ENCODE data around the gene TCF3. TPM values are rescaled to one million over a fixed set of nuclear protein-coding genes. Genes with fewer than 3 reads are reported as not detected.
"Not testable (repeated sequence)": the region's sequence is repeated elsewhere in the genome, so short reads cannot be mapped to it uniquely, and the experiment has no call there.

Gene TCF3
- total RNA-seq, 1 experiment from 2014 or later, result 128 TPM

DNA sequence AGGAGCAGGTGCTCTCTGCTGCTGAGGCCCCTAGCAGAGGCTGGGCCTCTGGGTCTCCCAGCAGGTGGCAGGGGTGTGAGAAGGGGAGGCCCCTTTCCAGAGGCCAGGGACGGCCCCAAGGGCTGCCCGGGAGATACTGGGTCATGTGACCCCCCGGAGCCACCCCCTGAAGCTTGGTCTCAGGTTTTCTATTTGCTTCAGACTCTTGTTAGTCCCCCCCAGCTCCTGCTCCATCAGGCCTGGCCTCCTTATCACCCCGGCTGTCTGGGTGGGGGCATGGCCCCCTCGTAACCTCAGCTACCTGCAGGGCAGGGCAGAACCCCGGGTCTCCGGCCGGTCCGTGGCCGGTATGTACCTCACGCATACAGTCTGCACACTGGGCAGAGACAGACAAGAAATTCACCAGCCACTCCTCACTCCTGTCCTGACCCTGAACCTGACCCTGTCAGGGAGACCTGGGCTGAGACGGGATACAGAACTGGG, 13.2 kb upstream of the TCF3 start:
- Histone ChIP-seq H3K27me3 (replicated peaks) (peaks cover 36% of the 10 kb centered on the region), H3K9me3 (replicated peaks) (no peaks in the 10 kb centered on the region), H3K36me3 (no peaks in the 10 kb centered on the region), H3K27ac (no peak overlapping the region), H3K4me3 (no peak overlapping the region), H3K4me1 (replicated peaks) (no peaks in the 10 kb centered on the region)
- DNase-seq (ENCODE audit: low read depth in 1 of 2, low spot score in 2 of 2), result peak in 1 of 2 experiments; percentile 44

DNA sequence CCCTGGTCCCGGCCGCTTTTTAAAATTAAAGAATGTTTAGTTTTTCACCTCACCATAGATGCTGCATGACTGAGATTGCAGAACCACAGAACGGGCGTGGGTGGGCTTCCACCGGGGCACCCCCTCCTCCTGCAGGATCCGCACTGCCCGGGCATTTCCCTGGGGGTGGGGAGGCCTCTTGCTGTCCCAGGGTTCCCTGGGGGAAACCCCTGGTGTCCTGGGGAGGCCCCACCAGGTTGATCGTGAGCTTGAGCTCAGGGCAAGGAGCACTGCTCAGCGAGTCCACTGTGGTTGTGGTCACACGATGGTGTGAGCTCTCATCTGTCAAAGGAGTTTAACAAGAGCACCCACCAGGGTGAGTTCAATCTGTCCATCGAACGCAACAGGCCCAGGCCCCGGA, 11.4 kb upstream of the TCF3 start:
- Histone ChIP-seq H3K9me3 (replicated peaks) (no peaks in the 10 kb centered on the region), H3K4me3 (no peak overlapping the region), H3K27ac (no peak overlapping the region), H3K27me3 (replicated peaks) (peaks cover 32% of the 10 kb centered on the region), H3K36me3 (no peaks in the 10 kb centered on the region), H3K4me1 (replicated peaks) (no peaks in the 10 kb centered on the region)
- no peak for DNase-seq (ENCODE audit: low read depth in 1 of 2, low spot score in 2 of 2)

DNA sequence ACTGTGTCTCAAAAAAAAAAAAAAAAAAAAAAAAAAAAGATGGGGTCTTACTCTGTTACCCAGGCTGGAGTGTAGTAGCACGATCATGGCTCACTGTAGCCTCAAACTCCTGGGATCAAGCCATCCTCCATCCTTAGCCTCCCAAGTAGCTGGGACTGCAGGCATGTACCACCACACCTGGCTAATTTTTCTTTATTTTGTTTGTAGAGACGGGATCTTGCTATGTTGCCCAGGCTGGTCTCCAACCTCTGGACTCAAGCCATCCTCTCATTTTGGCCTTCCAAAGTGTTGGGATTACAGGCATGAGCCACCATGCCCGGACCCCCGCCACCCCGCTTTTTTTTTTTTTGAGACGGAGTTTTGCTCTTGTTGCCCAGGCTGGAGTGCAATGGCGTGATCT, 10.8 kb upstream of the TCF3 start:
- not testable (repeated sequence) for DNase-seq (ENCODE audit: low read depth in 1 of 2, low spot score in 2 of 2)

DNA sequence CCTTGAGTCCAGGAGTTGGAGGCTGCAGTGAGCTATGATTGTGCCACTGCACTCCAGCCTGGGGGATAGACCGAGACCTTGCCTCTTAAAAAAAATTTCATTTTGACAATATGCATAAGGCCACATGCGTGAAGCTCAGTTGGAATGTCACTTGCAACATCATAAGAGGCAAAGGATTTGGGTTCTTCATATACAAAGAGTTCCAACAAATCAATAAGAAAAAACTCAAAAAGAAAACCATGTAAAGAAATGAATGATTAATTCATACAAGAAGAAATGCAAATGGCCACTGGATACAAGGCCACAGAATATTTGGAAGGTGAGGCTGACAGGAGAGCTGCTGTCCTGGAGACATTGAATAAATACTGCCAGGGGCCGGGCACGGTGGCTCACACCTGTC, 9.6 kb upstream of the TCF3 start:
- H3K27me3 ChIP-seq (replicated peaks), result peaks cover 16% of the 10 kb centered on the region
- DNase-seq (ENCODE audit: low read depth in 1 of 2, low spot score in 2 of 2), result no peak
- no peak overlapping the region for H3K27ac ChIP-seq
- H3K36me3 ChIP-seq, result no peaks in the 10 kb centered on the region
- H3K9me3 ChIP-seq (replicated peaks), result no peaks in the 10 kb centered on the region
- H3K4me1 ChIP-seq (replicated peaks), result no peaks in the 10 kb centered on the region
- H3K4me3 ChIP-seq, result no peak overlapping the region

More for the DNA sequence above, 10.8 kb upstream of the TCF3 start:
- H3K27me3 ChIP-seq (replicated peaks), result peaks cover 26% of the 10 kb centered on the region
- H3K9me3 ChIP-seq (replicated peaks); H3K36me3 ChIP-seq; H3K4me3 ChIP-seq; H3K4me1 ChIP-seq (replicated peaks); H3K27ac ChIP-seq: not testable (repeated sequence)

DNA sequence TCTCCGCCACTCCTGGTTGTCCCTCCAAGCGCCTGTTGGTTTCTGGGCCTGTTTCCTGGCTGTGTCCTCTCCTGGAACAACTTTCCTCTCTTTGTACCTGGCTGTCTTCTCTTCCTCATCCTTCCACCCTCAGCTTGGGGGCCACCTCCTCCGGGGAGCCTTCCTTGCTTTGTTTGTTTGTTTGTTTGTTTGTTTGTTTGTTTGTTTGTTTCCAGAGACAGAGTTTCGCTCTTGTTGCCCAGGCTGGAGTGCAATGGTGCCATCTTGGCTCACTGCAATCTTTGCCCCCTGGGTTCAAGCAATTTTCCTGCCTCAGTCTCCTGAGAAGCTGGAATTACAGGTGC, 6.6 kb upstream of the TCF3 start:
- no peak for DNase-seq (ENCODE audit: low read depth in 1 of 2, low spot score in 2 of 2)
- no peaks in the 10 kb centered on the region for H3K36me3 ChIP-seq
- H3K4me1 ChIP-seq (replicated peaks), result peaks cover 10% of the 10 kb centered on the region
- H3K9me3 ChIP-seq (replicated peaks), result no peaks in the 10 kb centered on the region
- H3K4me3 ChIP-seq, result no peak overlapping the region
- H3K27me3 ChIP-seq (replicated peaks), result peaks cover 5% of the 10 kb centered on the region
- H3K27ac ChIP-seq, result no peak overlapping the region

DNA sequence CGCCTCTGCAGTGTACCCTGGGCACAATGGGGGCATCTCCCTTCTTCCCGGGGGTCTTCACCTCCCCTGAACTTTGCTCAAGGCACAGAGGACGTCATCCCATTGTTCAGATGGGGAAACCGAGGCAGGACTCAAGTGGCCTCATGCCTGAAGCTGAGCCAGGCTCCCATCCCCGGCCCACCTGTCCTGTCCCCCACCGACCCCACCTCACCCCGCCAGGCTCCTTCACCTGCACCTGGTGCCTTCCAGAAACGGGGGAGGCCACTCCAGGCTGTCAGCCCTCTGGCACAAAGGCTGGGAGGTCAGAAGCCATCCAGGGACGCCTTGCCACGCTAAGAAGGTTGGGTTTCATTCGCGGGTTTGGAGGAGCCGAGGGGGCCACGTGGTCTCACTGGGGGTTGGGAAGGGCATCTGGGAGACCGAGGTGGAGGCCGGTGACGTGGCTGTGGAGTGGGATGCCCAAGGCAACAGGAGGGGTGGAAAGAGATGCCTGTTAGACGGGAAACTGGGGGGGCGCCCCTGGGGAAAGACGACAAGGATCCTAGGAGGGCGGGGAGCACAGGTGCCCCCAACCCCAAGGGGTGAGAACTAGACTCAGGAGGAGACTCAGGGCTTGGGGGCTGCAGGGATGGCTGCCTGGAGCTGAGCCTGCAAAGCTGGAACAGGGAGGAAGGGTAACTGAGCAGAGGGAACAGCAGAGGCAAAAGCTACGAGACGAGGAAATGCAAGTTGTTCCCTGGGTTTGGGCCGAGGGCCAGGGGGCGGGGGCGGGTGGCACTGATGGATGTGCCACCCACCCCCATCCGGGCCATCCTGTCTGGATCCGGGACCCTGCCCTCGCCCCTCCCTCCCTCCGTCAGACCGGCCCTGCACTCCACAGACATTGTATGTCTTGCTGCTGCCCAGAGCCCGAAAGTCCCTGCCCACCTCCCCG, 6.0 kb upstream of the TCF3 start:
- peaks cover 5% of the 10 kb centered on the region for H3K27me3 ChIP-seq (replicated peaks)
- H3K4me3 ChIP-seq, result no peak overlapping the region
- H3K9me3 ChIP-seq (replicated peaks), result no peaks in the 10 kb centered on the region
- no peaks in the 10 kb centered on the region for H3K36me3 ChIP-seq
- no peak for DNase-seq (ENCODE audit: low read depth in 1 of 2, low spot score in 2 of 2)
- no peak overlapping the region for H3K27ac ChIP-seq
- H3K4me1 ChIP-seq (replicated peaks), result peaks cover 10% of the 10 kb centered on the region

DNA sequence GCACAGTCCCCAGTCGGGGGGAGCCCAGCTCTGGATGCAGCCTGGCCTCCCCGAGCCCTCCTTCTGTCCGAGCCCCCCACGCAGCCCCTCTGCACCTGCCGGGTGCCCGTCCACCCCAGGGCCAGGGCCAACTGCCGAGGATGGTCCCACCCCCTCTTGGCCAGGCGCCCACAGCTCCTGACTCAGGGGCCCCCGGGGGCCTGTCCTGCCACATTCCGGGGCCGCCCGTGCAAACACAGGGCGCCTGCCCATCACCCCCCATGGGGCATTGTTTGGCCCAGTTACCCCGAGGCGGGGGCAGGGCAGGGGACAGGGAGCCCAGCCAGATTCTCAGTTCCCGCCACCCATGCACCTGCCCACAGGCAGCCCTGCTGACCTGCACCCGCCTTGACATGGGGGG, 5.3 kb upstream of the TCF3 start:
- Histone ChIP-seq H3K36me3 (no peaks in the 10 kb centered on the region), H3K27me3 (replicated peaks) (peaks cover 5% of the 10 kb centered on the region), H3K9me3 (replicated peaks) (no peaks in the 10 kb centered on the region), H3K27ac (no peak overlapping the region), H3K4me1 (replicated peaks) (peaks cover 14% of the 10 kb centered on the region), H3K4me3 (no peak overlapping the region)
- no peak for DNase-seq (ENCODE audit: low read depth in 1 of 2, low spot score in 2 of 2)

DNA sequence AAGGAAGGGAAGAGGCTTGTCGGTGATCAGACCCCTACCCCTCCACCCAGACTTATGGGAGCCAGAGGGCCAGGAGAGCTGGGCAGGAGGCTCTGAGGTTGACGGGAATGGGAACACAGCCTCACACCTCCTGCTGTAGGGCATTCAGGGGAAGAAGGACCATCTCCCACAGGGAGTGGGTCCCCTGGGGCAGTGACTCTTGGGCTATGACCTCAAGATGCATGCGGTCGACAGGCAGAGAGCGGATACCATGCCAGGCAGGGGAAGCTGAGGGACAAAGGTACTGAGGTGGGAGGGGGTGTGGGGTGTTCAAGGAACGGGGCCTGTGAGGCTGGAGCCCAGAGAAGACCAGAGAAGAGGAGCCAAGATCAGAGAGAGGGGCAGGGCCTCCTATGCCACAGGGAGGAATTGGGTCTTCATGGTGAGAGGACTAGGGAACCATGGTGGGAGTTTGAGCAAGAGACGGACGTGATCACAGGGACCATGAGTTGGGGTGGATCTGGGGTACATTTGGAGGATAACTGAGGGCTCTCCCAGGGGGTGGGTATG, 4.6 kb upstream of the TCF3 start:
- no peaks in the 10 kb centered on the region for H3K36me3 ChIP-seq

DNA sequence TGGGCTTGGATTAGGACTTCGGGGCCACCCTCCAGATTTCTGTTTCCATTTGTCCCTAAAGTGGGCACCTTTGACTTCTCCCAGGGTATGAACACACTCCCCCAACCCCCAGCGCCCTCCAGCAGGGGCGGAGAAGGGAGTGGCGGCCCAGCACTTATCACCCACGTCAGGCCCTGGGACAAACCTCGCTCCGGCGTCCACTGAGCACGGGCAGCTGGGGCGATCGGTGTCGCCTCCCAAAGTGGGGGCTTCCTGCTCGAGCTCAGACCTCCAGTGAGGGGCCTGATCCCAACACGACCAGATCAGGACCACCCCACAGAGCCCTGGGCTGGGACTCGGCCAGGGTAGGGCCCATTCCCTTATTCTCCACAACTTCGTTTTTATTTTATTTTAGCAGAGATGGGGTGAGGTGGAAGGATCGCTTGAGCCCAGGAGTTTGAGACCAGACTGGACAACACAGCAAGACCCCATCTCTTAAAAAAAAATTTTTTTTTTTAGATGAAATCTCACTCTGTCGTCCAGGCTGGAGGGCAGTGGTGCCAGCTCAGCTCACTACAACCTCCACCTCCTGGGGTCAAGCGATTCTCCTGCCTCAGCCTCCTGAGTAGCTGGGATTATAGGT, 3.7 kb upstream of the TCF3 start:
- DNase-seq (ENCODE audit: low read depth in 1 of 2, low spot score in 2 of 2), result no peak
- peaks cover 5% of the 10 kb centered on the region for H3K27me3 ChIP-seq (replicated peaks)
- H3K9me3 ChIP-seq (replicated peaks), result no peaks in the 10 kb centered on the region
- no peak overlapping the region for H3K27ac ChIP-seq
- peaks cover 17% of the 10 kb centered on the region for H3K4me1 ChIP-seq (replicated peaks)
- no peaks in the 10 kb centered on the region for H3K36me3 ChIP-seq
- no peak overlapping the region for H3K4me3 ChIP-seq

More for the DNA sequence above, 4.6 kb upstream of the TCF3 start:
- DNase-seq (ENCODE audit: low read depth in 1 of 2, low spot score in 2 of 2), result no peak
- no peak overlapping the region for H3K4me3 ChIP-seq
- peaks cover 14% of the 10 kb centered on the region for H3K4me1 ChIP-seq (replicated peaks)
- no peaks in the 10 kb centered on the region for H3K9me3 ChIP-seq (replicated peaks)
- H3K27ac ChIP-seq, result no peak overlapping the region
- H3K27me3 ChIP-seq (replicated peaks), result peaks cover 5% of the 10 kb centered on the region

DNA sequence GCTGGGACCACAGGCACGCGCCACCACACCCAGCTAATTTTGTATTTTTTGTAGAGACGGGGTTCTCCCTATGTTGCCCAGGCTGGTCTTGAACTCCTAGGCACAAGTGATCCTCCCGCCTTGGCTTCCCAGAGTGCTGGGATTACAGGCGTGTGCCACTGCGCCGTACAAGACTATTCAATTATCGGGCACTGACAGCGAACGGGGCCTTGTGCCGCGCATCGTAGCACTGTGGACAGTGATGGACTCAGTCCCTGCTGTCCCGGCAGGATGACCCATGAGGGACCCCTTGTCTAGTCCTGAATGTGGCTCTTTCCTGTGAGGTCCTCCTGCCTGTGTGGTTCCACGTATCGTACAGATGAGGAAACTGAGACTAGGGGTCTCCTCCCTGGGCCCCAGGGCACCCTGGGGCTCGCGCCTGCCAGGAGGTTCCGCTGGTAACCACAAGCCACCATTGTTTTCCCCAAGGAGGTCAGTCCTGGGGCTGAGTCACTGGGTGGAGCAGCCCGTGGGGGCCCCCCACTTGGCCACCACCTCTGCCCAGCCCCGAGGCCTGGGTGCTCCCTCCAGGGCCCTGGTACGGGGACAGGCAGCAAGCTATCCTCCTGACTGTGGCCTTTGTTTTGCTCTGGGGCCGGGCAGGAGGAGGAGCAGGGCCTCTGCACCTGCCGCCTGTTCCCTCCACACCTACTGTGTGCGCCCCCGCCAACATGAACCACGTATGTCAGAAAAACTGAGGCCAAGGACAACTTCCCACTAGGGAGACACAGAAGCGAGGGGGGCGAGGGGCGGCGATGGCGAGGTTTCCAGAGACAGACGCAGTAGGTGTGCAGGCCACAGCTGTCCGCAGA, 2.9 kb upstream of the TCF3 start:
- H3K27me3 ChIP-seq (replicated peaks), result peaks cover 5% of the 10 kb centered on the region
- peaks cover 19% of the 10 kb centered on the region for H3K4me1 ChIP-seq (replicated peaks)
- no peak overlapping the region for H3K4me3 ChIP-seq
- H3K9me3 ChIP-seq (replicated peaks), result no peaks in the 10 kb centered on the region
- H3K36me3 ChIP-seq, result no peaks in the 10 kb centered on the region; the same call in 1 of the 2 replicates
- no peak overlapping the region for H3K27ac ChIP-seq
- no peak for DNase-seq (ENCODE audit: low read depth in 1 of 2, low spot score in 2 of 2)

DNA sequence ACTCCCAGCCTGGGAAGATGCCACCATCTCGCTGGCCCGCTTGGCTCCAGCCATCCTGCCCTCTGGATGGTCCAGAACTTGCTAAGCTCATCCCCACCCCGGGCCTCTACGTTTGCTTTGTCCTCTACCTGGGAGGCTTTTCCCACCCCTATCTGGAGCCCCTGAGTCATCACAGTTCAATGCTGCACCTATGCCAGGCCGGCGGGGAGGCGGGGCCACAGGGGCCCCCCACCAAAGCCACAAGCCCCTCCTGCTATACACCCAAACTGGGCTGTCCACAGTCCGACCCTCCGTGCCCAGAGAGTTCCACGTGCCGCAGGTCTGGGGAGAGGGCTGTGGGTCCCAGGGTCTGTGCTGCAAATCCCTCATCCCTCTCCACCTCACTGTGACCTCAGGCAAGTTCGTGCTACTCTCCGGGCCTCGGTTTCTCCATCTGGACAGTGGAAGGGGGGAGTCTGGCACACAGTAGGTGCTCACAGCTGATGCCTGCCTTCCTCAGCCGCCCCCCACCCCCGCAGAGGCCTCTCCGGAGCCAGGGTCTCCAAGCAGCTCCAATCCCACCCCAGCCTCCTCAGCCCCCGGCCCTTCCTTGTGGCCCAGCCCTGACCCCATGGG, 1.9 kb upstream of the TCF3 start:
- Histone ChIP-seq H3K4me3 (no peak overlapping the region), H3K36me3 (peaks cover 6% of the 10 kb centered on the region)
- DNase-seq (ENCODE audit: low read depth in 1 of 2, low spot score in 2 of 2), result no peak

DNA sequence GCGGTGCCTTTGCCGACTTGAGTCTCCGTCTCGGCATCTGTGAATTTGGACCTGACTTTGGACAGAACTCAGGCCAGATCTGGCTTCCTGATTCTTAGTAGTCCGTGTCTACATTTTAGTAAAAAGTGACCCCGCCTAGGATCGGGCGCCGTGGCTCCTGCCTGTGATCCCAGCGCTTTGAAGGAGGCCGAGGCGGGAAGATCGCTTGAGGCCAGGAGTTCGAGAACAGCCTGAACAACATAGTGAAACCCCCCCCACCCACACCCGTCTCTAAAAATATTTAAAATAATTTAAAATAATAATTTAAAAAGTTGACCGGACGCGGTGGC, 849 bp upstream of the TCF3 start:
- H3K9me3 ChIP-seq (replicated peaks), result no peaks in the 10 kb centered on the region
- DNase-seq (ENCODE audit: low read depth in 1 of 2, low spot score in 2 of 2), result no peak
- peaks cover 16% of the 10 kb centered on the region for H3K36me3 ChIP-seq
- H3K4me3 ChIP-seq, result peak overlapping the region; percentile 61
- H3K27ac ChIP-seq, result peak overlapping the region; percentile 100
- no peaks in the 10 kb centered on the region; the same call in 1 of the 2 replicates for H3K27me3 ChIP-seq (replicated peaks)
- peaks cover 19% of the 10 kb centered on the region for H3K4me1 ChIP-seq (replicated peaks)

More for the DNA sequence above, 1.9 kb upstream of the TCF3 start:
- H3K27me3 ChIP-seq (replicated peaks), result no peaks in the 10 kb centered on the region; the same call in none of the 2 replicates
- H3K9me3 ChIP-seq (replicated peaks), result no peaks in the 10 kb centered on the region
- H3K4me1 ChIP-seq (replicated peaks), result peaks cover 19% of the 10 kb centered on the region
- no peak overlapping the region for H3K27ac ChIP-seq
